Right cardiac atrium (tissue), 5 donors: ENCODE results near the gene OR6Y1. TPM values are rescaled to one million over a fixed set of nuclear protein-coding genes. Genes with fewer than 3 reads are reported as not detected.

Experiments
- ATAC-seq, 2 donors: fragments of 200-7000 bp; cut with Tn5 transposase; one replicate each; pipeline versions ENCODE4 v1.8.0 to v1.9.1; 2020; ENCODE audit warnings: moderate library complexity in 2 of 2, mild to moderate bottlenecking in 1 of 2
- DNase-seq, 3 donors: peaks; one replicate each; pipeline ENCODE4 v3.0.0-alpha.2; 2020
- H3K27ac ChIP-seq: one replicate; pipeline ENCODE4 v1.5.1; 2013; ENCODE audit warnings: mild to moderate bottlenecking, low read length, control low read depth, moderate library complexity
- H3K27me3 ChIP-seq: one replicate; pipeline ENCODE4 v1.6.1; 2013; ENCODE audit not compliant: control insufficient read depth, insufficient read depth
- H3K4me1 ChIP-seq: one replicate; pipeline ENCODE4 v1.6.1; 2013; ENCODE audit warnings: low read length; ENCODE audit not compliant: control insufficient read depth, insufficient read depth
- H3K4me3 ChIP-seq: one replicate; pipeline ENCODE4 v1.5.1; 2013; ENCODE audit warnings: low read length, control low read depth
- H3K9me3 ChIP-seq: one replicate; pipeline ENCODE4 v1.6.1; 2013; ENCODE audit warnings: low read length; ENCODE audit not compliant: control insufficient read depth
- WGBS: extraction: QIAGEN DNeasy Blood & Tissue Kit; methylation state at CpG from one replicate; pipeline ENCODE4 v1.1.7; 2013; 5-methylcytosine and 5-hydroxymethylcytosine counted together
- intact Hi-C, 4 donors: fragments of 100-400 bp; cut with DNase I; formaldehyde crosslinking; loops; one replicate each; pipeline versions ENCODE4 v1.11.0 to v1.14.0; 2022 to 2023
- polyA plus RNA-seq: library from polyadenylated mRNA; stranded (reverse); fragments of 200-250 nt; gene quantifications from one replicate; pipeline ENCODE4 v1.2.3, GENCODE V29; 2013
- total RNA-seq, 4 donors: library from RNA; stranded (reverse); fragmentation: NEBNext Ultra II Directional; extraction: Animal tissue kit (Norgen Biotek cat#: 25700); gene quantifications; one replicate each; pipeline ENCODE4 v1.2.1, GENCODE V29; 2021
- donor health status: healthy with polysubstance abuse.
- donor health status: DM: no; HTN: yes; CAD: no.
- donor health status: DM: no; HTN: no; CAD: no.
- donor health status: DM: no; HTN: yes; CAD: no; lungs with severe emphysema.
- donor health status: DM: yes; HTN: yes; CAD: no.

OR6Y1 gene
- total and polyA plus RNA-seq, 5 donors: not detected

DNA sequence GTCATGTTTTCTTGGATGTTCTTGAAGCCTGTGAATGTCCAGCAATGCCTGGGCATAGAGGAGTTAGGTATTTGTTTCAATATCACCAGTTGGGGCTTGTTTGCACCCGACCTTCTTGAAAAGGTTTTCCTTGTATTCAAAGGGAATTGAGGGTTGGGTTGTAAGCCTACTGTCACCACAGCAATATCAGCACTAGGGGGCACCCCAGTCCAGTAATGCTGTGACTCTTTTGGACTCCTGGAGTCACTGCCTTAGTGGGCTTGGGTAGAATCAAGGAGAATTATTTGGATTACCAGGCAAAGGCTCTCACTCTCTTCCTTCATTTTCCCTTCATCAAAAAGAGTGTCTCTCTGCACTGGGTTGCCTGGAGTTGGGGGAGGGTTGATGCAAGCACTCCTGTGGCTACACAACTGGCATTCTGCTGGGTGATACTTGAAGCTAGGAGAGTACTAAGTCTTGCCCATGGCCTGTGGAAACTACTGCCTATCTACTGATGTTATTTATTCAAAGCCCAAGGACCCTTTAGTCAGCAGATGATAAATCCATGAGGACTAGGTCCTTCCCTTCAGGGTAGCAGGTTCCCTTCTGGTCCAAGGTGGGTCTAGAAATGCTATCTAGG lies 47.7 kb downstream of the OR6Y1 start:
- ATAC-seq: no peak
- H3K27me3 ChIP-seq: no peaks in the 10 kb centered on the region
- WGBS: 57% methylated on average over 1 of the region's 1 CpG
- H3K27ac ChIP-seq: no peak overlapping the region
- intact Hi-C loops: no loop called here
- no peaks in the 10 kb centered on the region for H3K4me1 ChIP-seq
- no peak overlapping the region for H3K4me3 ChIP-seq
- DNase-seq: peak; percentile 24 to 61 (median 38)
- no peaks in the 10 kb centered on the region for H3K9me3 ChIP-seq

DNA sequence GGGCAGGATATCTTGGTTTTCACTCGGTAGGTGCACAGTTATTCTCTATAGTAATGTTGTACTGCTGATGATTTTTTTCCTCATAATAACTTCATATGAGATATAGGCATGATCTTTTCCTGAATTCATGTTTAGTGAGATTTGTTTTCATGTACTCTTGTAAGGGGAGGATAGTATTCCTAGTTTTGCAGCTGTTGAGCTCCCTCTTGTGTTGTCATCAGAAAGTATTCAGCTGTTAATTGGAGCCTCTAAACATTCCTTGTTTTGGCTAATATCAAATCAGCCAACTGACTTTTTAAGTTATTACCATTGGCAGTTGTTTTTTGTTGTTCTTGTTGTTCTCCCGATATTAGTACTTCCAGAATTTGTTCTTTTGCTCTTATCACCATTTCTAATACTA lies 57.8 kb downstream of the OR6Y1 start:
- H3K27me3 ChIP-seq: no peaks in the 10 kb centered on the region
- H3K27ac ChIP-seq: no peak overlapping the region
- 19% methylated on average over 2 of the region's 2 CpGs for WGBS
- H3K4me1 ChIP-seq: no peaks in the 10 kb centered on the region
- ATAC-seq (no peak), DNase-seq (no peak)
- no peaks in the 10 kb centered on the region for H3K9me3 ChIP-seq
- H3K4me3 ChIP-seq: no peak overlapping the region
- intact Hi-C loops: no loop called here

DNA sequence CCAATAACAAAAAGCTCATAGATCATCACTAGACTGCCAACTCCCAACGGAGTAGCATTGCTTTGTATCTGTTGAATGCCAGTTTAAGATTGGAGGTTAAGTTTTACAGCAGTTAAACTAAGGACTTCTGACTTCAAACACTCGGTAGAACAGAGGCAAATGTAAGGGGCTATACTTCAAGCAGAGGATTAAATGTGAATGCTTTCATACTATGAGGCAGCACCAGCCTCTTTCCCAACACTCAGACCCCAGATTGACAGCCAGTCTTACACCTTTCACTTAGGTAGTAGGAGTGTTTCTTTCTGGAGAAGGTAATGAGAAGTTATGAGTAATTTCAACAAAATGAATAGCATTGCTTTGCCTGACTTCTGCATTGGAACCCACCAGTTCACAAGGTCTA lies 59.4 kb downstream of the OR6Y1 start:
- H3K4me1 ChIP-seq: no peaks in the 10 kb centered on the region
- H3K4me3 ChIP-seq: no peak overlapping the region
- 0% methylated on average over 2 of the region's 2 CpGs for WGBS
- DNase-seq (no peak), ATAC-seq (no peak)
- H3K9me3 ChIP-seq: no peaks in the 10 kb centered on the region
- H3K27ac ChIP-seq: no peak overlapping the region
- intact Hi-C loops: no loop called here
- no peaks in the 10 kb centered on the region for H3K27me3 ChIP-seq

Other genes with a start within 250 kb of the OR6Y1 start
- gene CD1B, start 222.9 kb downstream of the OR6Y1 start, total RNA-seq: not detected
- not detected for gene CD1B, start 222.9 kb downstream of the OR6Y1 start, polyA plus RNA-seq
- gene CD1E, start 200.5 kb downstream of the OR6Y1 start, total RNA-seq: under 1 TPM in 2 of 4 donors, not detected in 2; 0.29 to 0.59 TPM
- gene CD1E, start 200.5 kb downstream of the OR6Y1 start, polyA plus RNA-seq: not detected
- not detected for gene OR10T2, start 154.9 kb downstream of the OR6Y1 start, total RNA-seq
- gene OR10T2, start 154.9 kb downstream of the OR6Y1 start, polyA plus RNA-seq: not detected
- not detected for gene OR10K2, start 128.2 kb downstream of the OR6Y1 start, total RNA-seq
- gene OR10K2, start 128.2 kb downstream of the OR6Y1 start, polyA plus RNA-seq: not detected
- not detected for gene OR10K1, start 92.6 kb downstream of the OR6Y1 start, total RNA-seq
- not detected for gene OR10K1, start 92.6 kb downstream of the OR6Y1 start, polyA plus RNA-seq
- gene OR10R2, start 82.2 kb downstream of the OR6Y1 start, total RNA-seq: not detected
- gene OR10R2, start 82.2 kb downstream of the OR6Y1 start, polyA plus RNA-seq: not detected
- gene OR6P1, start 16.2 kb upstream of the OR6Y1 start, total RNA-seq: not detected
- not detected for gene OR6P1, start 16.2 kb upstream of the OR6Y1 start, polyA plus RNA-seq
- gene OR10X1, start 25.5 kb upstream of the OR6Y1 start, total RNA-seq: not detected
- not detected for gene OR10X1, start 25.5 kb upstream of the OR6Y1 start, polyA plus RNA-seq
- gene OR10Z1, start 50.9 kb upstream of the OR6Y1 start, total RNA-seq: not detected
- gene OR10Z1, start 50.9 kb upstream of the OR6Y1 start, polyA plus RNA-seq: not detected
- not detected for gene SPTA1, start 132.3 kb upstream of the OR6Y1 start, total RNA-seq
- gene SPTA1, start 132.3 kb upstream of the OR6Y1 start, polyA plus RNA-seq: not detected
- gene OR6K2, start 146.2 kb upstream of the OR6Y1 start, total RNA-seq: not detected
- not detected for gene OR6K2, start 146.2 kb upstream of the OR6Y1 start, polyA plus RNA-seq
- gene OR6K3, start 166.3 kb upstream of the OR6Y1 start, total RNA-seq: not detected
- not detected for gene OR6K3, start 166.3 kb upstream of the OR6Y1 start, polyA plus RNA-seq
- gene OR6K6, start 200.3 kb upstream of the OR6Y1 start, total RNA-seq: not detected
- not detected for gene OR6K6, start 200.3 kb upstream of the OR6Y1 start, polyA plus RNA-seq
- gene OR6N1, start 217.8 kb upstream of the OR6Y1 start, total RNA-seq: not detected
- not detected for gene OR6N1, start 217.8 kb upstream of the OR6Y1 start, polyA plus RNA-seq
- not detected for gene OR6N2, start 226.8 kb upstream of the OR6Y1 start, total RNA-seq
- not detected for gene OR6N2, start 226.8 kb upstream of the OR6Y1 start, polyA plus RNA-seq